RWPE1 (cell line): ENCODE results near the gene LRGUK.

ENCODE experiments used
- CTCF ChIA-PET: fragments of 350-600 bp; sonication (Branson Sonifier 250); formaldehyde crosslinking; extraction: SDS; loops from one replicate; lab custom pipeline; 2021; lab: Yijun Ruan, JAX
- POLR2A ChIA-PET: fragments of 400-600 bp; formaldehyde crosslinking; extraction: SDS; loops from one replicate; lab custom pipeline; 2020; ENCODE audit warnings: antibody characterized with exemption; ENCODE audit not compliant: low non-redundant PET; lab: Yijun Ruan, JAX
- DNase-seq: peaks from one replicate; pipeline ENCODE4 v3.0.0; 2012; ENCODE audit warnings: low spot score
- H3K27ac ChIP-seq: fragments of 450-650 bp; 2 replicates; pipeline ENCODE4 v1.5.1; 2017
- CTCF ChIP-seq: fragments of 450-650 bp; conservative IDR thresholded peaks from 2 replicates; pipeline ENCODE4 v1.5.1; 2017; ENCODE audit warnings: low read depth, mild to moderate bottlenecking

Gene LRGUK

GRCh38 chr7:134278502-134279153 is 151.5 kb downstream of the LRGUK start:
- H3K27ac ChIP-seq: no peak overlapping the region
- no peak for DNase-seq
- ChIA-PET POLR2A (no interaction called here), CTCF (no interaction called here)
- TF ChIP-seq CTCF: no peak

- POLR2A ChIA-PET: no interaction called here
- no peak for DNase-seq
- no peak overlapping the region for H3K27ac ChIP-seq
- CTCF ChIA-PET: no interaction called here
- TF ChIP-seq CTCF: no peak
These were observed 152.2 kb downstream of the LRGUK start for GRCh38 chr7:134279336-134279735.

- CTCF ChIA-PET: no interaction called here
- H3K27ac ChIP-seq: no peak overlapping the region
- POLR2A ChIA-PET: no interaction called here
These were observed 152.8 kb downstream of the LRGUK start for GRCh38 chr7:134279898-134280297.

GRCh38 chr7:134280508-134280907 is 153.4 kb downstream of the LRGUK start:
- no peak for TF ChIP-seq CTCF
- CTCF ChIA-PET: no interaction called here
- POLR2A ChIA-PET: no interaction called here
- no peak overlapping the region for H3K27ac ChIP-seq
- DNase-seq: no peak

More at GRCh38 chr7:134279898-134280297, 152.8 kb downstream of the LRGUK start:
- no peak for DNase-seq
- TF ChIP-seq CTCF: no peak

GRCh38 chr7:134284011-134284410 is 156.9 kb downstream of the LRGUK start:
- no peak for DNase-seq
- H3K27ac ChIP-seq: no peak overlapping the region
- ChIA-PET POLR2A (no interaction called here), CTCF (no interaction called here)
- TF ChIP-seq CTCF: no peak

- no peak for DNase-seq
- H3K27ac ChIP-seq: no peak overlapping the region
- CTCF ChIA-PET: no interaction called here
- TF ChIP-seq CTCF: no peak
- POLR2A ChIA-PET: no interaction called here
These were observed 157.8 kb downstream of the LRGUK start for GRCh38 chr7:134284952-134285351.
